Progenitor cell of endocrine pancreas (in vitro differentiated cells): ENCODE data around the gene TMEM121. TPM values are rescaled to one million over a fixed set of nuclear protein-coding genes. Genes with fewer than 3 reads are reported as not detected.

Source experiments
- DNase-seq: peaks from one replicate; pipeline ENCODE4 v3.0.0; 2021; ENCODE audit warnings: low spot score; ENCODE audit not compliant: unreplicated experiment
- H3K27ac Mint-ChIP-seq: 2 replicates; pipeline ENCODE4 v1.8.0; 2021; ENCODE audit warnings: mild to moderate bottlenecking, moderate library complexity, mixed read lengths
- H3K27me3 Mint-ChIP-seq: 2 replicates; pipeline ENCODE4 v1.8.0; 2021; ENCODE audit warnings: mixed read lengths
- H3K36me3 Mint-ChIP-seq: 2 replicates; pipeline ENCODE4 v1.8.0; 2022; ENCODE audit warnings: mixed read lengths; ENCODE audit not compliant: insufficient read depth
- H3K4me1 Mint-ChIP-seq: 2 replicates; pipeline ENCODE4 v1.8.0; 2021; ENCODE audit warnings: low read depth, mixed read lengths
- H3K4me3 Mint-ChIP-seq: 2 replicates; pipeline ENCODE4 v1.8.0; 2021; ENCODE audit warnings: low read depth, mild to moderate bottlenecking, moderate library complexity, mixed read lengths
- H3K9me3 Mint-ChIP-seq: 2 replicates; pipeline ENCODE4 v1.8.0; 2021; ENCODE audit warnings: low read depth, mixed read lengths
- total RNA-seq: library from RNA; stranded (reverse); gene quantifications from 2 replicates; pipeline ENCODE4 v1.2.1, GENCODE V29; 2021
- TF ChIP-seq, protein P1 (sequence below): fragments of 200-600 bp; sonication (generic); IDR thresholded peaks from one replicate; pipeline ENCODE4 v1.5.0; 2021; ENCODE audit warnings: antibody characterized with exemption, mild to moderate bottlenecking; ENCODE audit not compliant: unreplicated experiment

The TMEM121 gene
- total RNA-seq, 1 donor from 2014 or later, result 4.5 TPM

DNA sequence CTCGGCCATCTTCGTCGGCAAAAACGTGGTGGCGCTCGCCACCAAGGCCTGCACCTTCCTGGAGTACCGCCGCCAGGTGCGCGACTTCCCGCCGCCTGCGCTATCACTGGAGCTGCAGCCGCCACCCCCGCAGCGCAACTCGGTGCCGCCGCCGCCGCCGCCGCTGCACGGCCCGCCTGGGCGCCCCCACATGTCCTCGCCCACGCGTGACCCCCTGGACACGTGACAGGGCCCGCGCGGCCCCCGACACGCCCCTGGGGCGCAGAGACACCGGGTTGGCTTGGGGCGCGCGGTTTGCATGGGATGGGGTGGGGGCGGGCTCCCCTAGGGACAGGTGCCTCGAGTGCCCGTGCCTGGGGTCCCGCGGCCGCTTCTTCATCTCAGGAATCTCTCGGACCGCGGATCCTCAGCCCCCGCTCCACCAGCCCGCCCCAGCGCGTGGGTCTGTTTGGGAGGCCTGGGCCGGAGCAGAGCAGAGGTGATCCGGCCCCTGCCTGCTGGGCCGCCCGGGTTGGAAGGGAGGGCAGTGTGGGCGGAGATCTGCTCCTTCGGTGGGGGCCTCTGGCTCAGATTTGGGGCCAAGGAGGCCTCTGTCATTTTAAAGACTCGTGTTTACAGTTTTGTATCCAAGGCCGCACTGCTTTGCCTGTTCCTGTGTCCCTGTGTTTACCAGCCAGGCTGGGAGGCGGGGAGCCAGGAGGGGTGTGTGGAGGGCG, 3.3 kb downstream of the TMEM121 start:
- Mint-ChIP-seq H3K4me1 (no peaks in the 10 kb centered on the region), H3K9me3 (no peaks in the 10 kb centered on the region), H3K4me3 (no peak overlapping the region), H3K27me3 (peaks cover 21% of the 10 kb centered on the region), H3K36me3 (no peaks in the 10 kb centered on the region), H3K27ac (no peak overlapping the region)
- TF ChIP-seq, protein P1, sequence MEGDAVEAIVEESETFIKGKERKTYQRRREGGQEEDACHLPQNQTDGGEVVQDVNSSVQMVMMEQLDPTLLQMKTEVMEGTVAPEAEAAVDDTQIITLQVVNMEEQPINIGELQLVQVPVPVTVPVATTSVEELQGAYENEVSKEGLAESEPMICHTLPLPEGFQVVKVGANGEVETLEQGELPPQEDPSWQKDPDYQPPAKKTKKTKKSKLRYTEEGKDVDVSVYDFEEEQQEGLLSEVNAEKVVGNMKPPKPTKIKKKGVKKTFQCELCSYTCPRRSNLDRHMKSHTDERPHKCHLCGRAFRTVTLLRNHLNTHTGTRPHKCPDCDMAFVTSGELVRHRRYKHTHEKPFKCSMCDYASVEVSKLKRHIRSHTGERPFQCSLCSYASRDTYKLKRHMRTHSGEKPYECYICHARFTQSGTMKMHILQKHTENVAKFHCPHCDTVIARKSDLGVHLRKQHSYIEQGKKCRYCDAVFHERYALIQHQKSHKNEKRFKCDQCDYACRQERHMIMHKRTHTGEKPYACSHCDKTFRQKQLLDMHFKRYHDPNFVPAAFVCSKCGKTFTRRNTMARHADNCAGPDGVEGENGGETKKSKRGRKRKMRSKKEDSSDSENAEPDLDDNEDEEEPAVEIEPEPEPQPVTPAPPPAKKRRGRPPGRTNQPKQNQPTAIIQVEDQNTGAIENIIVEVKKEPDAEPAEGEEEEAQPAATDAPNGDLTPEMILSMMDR, result no peak
- DNase-seq, result no peak

DNA sequence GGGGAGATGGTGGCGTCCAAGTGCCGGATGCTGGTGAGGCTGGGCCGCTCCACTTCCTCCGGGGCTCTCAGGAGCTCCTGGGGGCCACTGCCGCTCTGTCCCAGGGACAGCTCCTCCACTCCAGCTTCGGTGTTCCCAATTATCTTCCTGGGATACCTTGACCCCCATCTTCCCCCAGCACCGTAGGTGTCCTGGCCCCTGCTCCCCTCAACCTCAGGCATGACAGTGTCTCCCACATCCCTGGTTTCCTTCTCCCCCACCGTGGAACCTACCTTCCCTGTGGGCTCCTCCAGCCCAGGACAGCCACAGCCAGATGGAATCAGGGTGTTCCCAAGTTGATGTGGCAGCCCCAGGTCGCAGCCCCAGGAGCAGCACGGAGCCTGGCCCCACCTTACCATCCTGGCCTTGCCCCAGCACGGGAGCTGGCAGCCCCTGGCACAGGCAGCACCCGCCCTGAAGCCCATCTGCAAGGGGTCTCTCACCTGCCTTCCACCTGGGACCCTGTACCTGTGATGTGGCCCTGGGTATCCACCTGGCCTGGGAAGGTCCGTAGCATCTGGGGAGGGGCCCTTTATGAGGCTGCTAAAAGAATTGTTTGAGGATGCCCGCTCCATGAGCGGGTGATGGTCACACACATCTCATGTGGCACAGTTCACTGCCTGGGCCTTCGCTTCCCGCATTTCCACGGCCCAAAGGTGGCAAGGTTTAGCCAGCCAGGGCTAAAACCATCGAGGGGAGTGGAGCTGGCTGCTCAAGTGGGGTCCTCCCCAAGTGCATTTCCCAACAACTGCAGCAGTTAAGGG, 4.1 kb downstream of the TMEM121 start:
- TF ChIP-seq, protein P1, result no peak
- DNase-seq, result no peak
- Mint-ChIP-seq H3K27ac (no peak overlapping the region), H3K27me3 (peaks cover 16% of the 10 kb centered on the region), H3K4me1 (no peaks in the 10 kb centered on the region), H3K4me3 (no peak overlapping the region), H3K36me3 (no peaks in the 10 kb centered on the region), H3K9me3 (no peaks in the 10 kb centered on the region)

DNA sequence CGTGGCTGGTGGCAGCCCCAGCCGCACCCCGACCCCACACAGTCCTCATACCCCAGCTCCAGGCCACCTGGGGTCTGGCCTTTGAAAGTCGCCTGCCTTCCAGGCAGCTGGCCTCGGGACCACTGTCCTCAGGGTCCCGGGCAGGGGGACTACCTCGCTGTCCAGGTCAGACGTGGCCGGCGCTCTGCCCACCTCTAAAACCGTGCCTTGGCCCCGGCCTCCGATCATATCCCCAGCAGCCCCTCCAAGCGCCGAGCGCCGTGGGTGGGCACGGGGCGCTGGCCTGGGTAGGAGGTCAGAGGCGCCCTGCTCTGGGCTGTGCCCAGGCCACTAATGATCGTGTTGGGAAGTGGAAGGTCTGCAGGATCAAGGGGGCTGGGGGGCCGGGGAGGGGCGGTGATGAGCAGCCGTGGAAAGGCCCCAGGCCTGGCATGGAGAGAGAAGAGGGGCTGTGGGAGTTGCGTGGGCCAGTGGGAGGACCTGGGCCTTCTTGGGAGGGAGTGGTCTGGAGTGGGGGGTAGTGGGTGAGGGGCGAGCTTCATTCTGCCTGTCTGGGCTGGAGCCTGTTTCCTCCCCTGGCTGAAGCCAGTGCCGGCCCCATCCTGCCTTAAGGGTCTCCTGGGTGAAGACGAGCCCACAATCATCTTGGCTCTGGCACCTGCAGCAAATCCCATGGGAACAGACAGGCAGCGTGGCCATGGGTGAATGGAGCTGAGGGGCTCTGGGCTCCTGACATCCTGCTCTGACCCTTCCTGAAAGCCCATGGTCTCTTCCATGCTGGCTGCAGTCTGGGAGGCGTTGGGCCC, 4.9 kb downstream of the TMEM121 start:
- no peaks in the 10 kb centered on the region for H3K36me3 Mint-ChIP-seq
- peaks cover 11% of the 10 kb centered on the region for H3K27me3 Mint-ChIP-seq
- no peak overlapping the region for H3K4me3 Mint-ChIP-seq
- no peaks in the 10 kb centered on the region for H3K4me1 Mint-ChIP-seq
- no peak for DNase-seq
- H3K27ac Mint-ChIP-seq, result no peak overlapping the region
- TF ChIP-seq, protein P1, result no peak
- H3K9me3 Mint-ChIP-seq, result no peaks in the 10 kb centered on the region

DNA sequence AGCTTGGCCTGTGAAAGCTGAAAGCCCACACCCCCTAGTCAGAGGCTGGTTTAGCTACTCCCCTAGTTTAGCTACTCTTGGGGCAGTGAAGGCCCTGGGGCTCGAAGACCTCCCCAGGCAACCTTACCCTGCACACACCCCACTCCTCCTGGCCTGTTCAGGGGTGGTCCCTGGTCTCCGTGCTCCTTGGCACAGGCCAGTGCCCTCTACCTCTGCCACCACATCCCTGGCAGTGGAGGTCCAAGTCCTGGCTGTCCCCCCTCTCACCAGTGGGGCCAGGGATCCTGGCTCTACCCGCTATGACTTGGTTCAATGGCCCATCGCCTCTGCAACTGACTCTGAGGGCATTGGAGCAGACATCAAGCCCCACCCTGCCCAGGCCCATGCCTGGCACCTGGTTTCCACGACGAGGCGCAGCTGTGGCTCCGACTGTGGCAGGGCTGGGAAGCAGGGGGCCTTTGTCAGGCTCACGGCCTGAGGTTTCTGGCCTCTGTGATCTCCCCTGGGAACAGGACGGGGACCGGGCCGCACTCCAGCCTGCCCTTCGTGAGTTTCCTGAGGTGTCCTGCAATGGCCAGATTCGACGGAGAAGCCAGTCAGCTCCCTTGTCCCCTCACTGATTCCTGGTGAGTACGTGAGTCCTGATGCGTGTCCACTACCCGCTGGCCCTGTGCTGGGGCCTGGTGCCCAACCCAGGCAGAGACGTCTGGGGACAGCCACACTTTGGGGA, 5.7 kb downstream of the TMEM121 start:
- Mint-ChIP-seq H3K27me3 (peaks cover 16% of the 10 kb centered on the region), H3K9me3 (no peaks in the 10 kb centered on the region), H3K36me3 (no peaks in the 10 kb centered on the region), H3K27ac (no peak overlapping the region), H3K4me1 (no peaks in the 10 kb centered on the region), H3K4me3 (no peak overlapping the region)
- DNase-seq, result no peak
- TF ChIP-seq, protein P1, result no peak
